ENCODE data around the gene SVEP1. TPM values are rescaled to one million over a fixed set of nuclear protein-coding genes. Genes with fewer than 3 reads are reported as not detected.
"Not testable (repeated sequence)": the region's sequence is repeated elsewhere in the genome, so short reads cannot be mapped to it uniquely, and the experiment has no call there.

The SVEP1 gene
- total RNA-seq, 1 donor from 2014 or later = 19.7 TPM

DNA sequence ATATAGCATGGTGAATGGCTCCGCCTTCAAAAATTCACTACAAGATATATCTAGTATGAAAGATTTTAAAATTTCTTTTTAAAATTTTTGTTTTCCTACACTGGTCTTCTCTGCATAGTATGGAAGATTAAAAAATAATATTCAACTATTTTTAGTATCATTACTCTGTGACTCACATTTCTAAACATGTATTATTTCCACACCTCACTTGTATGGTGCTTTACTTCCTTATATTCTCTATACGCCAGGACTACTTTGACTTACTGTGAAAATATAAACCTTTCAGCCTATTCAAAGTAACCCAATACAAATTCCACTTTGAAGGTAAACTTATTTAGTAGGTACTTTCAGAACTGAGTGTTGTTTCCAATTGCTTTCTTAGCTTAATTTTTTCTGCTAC, 215.1 kb downstream of the SVEP1 start:
- DNase-seq (ENCODE audit: low spot score) = no peak

DNA sequence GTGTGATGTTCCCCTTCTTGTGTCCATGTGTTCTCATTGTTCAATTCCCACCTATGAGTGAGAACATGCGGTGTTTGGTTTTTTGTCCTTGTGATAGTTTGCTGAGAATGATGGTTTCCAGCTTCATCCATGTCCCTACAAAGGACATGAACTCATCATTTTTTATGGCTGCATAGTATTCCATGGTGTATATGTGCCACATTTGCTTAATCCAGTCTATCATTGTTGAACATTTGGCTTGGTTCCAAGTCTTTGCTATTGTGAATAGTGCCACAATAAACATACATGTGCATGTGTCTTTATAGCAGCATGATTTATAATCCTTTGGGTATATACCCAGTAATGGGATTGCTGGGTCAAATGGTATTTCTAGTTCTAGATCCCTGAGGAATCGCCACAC, 220.5 kb downstream of the SVEP1 start:
- DNase-seq (ENCODE audit: low spot score) = not testable (repeated sequence)

DNA sequence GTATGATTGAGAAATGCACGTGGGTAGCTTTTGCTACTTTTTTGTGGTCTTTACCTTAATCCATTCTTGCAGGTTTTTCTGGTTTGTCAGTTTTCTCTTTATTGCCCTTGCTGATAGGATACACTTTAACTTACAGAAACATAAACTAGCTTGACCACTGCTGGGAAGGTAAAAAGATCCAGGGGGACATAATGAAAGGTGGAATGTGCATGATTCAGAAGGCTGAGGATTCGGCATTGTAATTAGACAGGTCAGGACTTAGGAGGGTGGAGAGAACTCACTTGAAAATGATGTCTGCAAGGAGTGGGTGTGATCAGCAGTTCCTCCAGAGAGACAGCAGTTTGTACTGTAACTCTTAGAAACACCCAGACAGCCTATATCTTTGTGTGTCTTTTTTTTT, 222.0 kb downstream of the SVEP1 start:
- no peak for DNase-seq (ENCODE audit: low spot score)

DNA sequence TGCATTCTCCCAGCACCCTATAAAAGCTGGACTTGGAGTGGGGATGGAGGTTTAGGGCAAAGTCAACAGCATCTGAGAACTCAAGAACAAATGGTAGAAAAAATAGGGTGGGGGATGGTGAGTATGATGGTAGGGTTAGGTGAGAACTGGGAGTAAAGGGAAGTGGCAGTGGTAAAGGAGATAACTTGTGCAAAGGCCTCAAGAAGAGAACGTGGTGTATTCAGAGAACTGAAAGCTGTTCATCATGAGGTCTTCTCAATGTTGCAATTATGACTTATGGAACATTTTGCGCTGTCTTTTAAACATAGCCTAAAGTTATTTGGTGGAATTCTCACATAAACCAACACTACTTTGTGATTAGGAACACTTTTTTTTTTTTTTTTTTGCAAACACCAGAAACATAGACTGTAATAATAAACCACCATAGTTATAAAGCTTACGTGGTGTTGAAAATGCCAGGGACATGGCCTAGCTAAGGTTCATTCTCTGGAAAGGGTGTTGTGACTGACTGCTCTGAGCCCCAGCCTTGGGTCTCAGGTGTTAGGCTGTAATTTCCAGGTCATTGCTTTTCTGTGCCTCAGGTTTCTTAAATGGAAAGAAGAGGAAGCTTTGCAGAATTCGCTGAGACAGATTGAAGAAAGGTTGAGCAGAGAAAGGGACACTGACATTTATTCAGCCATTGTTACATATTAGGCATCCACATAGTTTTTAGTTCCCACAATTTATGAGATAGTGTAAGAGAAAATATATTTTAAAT, 222.7 kb downstream of the SVEP1 start:
- no peak for DNase-seq (ENCODE audit: low spot score)

DNA sequence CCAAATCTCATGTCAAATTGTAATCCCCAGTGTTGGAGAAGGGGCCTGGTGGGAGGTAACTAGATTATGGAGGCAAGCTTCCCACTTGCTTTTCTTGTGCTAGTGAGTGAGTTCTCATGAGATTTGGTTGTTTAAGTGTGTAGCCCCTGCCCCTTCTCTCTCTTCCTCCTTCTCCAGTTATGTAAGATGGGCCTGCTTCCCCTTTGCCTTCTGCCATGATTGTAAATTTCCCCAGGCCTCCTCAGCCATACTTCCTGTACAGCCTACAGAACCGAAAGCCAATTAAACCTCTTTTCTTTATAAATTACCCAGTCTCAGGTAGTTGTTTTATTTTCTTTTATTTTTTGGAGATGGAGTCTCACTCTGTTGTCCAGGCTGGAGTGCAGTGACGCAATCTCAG, 223.6 kb downstream of the SVEP1 start:
- no peak for DNase-seq (ENCODE audit: low spot score)

DNA sequence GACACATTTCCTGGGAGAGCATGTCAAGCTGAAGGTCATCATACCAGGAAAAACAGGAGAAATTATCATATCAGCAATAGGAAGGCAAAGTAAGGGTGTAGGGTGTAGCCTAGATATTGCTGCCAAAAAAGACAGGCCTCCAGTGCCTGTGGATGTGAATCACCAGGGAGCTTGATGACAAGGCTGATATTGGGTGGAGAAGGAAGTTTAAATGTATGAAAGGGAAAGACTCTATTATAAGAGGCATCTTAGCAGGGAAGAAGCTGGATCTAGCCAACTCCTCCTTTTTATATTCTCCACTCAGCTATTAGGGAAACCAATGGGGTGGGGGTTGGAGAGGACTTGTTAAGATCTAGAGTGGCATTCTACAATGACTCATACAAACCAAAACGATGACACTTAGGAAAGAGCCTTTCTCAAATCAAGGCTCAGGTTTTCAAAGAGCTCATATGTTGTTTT, 228.5 kb downstream of the SVEP1 start:
- peak; percentile 43 for DNase-seq (ENCODE audit: low spot score)

DNA sequence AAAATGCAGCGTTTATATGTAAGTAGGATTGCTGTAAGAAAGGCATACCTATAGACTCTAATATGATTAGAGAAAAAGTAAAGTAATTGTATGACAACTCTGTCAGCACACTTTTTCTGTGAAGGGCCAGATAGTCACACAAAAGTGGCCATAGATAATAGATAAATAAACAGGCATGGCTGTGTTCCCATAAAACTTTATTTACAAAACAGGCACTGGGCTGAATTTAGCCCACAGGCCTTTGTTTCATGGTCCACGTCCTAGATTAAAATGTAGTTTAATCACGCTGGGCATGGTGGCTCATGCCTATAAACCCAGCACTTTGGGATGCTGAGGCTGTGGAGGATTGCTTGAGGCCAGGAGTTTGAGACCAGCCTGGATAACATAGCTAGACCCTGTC, 233.2 kb downstream of the SVEP1 start:
- DNase-seq (ENCODE audit: low spot score) = no peak

DNA sequence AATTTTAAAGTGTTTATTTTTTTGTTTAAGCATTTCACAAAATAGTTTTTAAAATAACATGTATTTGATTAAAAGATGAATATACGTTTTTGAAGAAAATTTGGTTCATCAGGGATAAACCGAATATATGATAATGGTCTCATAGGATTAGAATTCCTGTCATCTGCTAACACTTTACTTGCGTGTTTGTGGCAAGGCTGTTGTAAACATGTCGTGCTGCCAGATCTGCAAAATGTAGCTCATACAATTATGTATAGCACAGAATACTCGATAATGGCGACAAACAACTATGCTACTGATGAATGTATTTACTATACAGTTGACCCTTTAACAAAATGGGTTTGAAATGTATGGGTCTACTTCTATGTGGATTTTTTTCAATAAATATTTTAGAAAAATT, 234.7 kb downstream of the SVEP1 start:
- no peak for DNase-seq (ENCODE audit: low spot score)

DNA sequence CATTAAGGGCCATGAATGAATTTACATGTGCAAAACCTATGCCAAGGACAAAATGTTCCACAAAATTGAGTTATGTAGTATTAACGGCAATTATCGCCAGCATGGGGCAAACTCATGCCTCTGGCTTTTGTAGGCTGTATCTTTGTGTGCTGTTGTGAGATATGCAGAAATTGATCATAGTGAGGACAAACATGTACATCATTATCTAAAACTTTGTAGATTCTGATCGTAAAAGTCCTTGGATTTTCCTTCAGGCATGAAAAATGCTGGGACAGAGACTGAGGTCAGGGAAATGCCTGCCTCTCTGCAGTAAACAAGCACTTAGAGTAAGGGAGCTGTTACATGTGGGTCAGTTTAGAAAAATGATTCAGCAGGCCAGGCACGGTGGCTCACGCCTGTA, 236.0 kb downstream of the SVEP1 start:
- no peak for DNase-seq (ENCODE audit: low spot score)

DNA sequence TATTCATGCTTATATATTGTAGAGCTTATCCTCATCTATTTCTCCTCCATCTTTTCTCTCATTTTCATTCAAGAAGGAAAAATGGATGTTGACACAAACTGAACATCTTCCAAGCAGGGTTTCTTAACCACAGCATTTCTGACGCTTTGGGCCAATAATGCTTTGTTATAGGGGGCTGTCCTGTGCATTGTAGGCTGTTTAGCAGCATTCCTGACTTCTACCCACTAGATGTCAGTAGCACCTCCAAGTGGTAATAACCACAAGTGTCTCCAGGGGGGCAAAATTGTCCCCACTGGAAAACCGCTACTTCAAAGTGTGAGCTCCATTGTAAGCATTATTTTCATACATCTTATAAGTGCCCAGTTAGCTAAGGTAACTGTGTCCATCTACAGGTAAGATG, 239.2 kb downstream of the SVEP1 start:
- no peak for DNase-seq (ENCODE audit: low spot score)

DNA sequence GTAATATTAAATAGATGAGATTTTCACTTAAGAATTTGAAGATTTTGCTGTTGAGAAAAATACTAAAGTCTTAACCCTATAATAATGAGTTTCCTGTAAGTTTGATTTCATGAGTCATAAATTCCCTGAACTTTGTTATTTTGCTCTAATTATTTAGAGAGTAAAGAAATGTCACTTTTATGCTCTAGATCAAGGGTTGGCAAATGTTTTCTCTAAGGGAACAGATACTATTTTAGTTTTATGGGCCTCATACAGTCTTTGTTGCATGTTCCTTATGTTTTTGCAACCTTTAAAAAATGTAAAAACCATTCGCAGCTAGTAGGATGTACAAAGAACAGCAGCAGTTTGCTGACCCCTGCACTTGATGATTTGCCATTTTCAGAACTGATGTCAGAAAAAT, 241.4 kb downstream of the SVEP1 start:
- no peak for DNase-seq (ENCODE audit: low spot score)

DNA sequence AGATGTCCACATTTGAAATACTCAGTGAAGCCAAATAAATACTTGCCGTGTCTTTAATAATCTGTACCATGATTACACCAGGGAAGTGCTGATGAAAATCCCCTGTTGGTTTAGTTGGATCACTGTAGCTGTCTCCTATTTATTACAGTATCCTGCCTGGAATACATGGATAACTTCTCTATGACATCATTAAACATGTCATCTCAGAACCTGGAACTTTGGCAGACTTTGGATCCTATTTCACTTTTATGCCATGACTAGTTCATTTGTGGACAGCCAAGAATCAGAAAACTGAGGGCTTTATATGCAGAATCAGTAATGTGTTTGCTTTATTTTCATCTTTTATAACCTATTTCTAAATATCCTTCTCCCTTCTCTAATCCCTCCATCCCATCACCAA, 241.8 kb downstream of the SVEP1 start, which contains the start of gene TXNDC8:
TSS of gene TXNDC8 (minus strand) at position 137 of the 400 bp plus-strand sequence.
- no peak for DNase-seq (ENCODE audit: low spot score)

DNA sequence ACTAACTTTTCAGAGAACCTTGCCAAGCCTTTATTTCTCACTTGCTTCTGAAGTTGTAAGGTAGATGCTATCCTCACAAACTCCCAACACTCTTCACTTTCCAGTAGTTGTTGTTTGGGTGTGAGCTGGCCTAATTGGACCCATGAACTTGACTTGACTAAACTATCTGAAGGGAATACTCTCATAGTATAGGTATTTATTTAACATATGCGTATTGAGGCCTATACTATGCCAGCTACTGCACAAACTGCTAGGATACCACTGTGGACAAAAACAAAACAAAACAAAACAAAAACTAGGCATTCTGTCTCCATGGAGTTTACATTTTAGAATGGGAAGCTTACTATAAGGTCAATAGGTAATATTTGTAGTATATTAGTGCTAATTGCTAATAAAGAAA, 243.2 kb downstream of the SVEP1 start:
- no peak for DNase-seq (ENCODE audit: low spot score)

DNA sequence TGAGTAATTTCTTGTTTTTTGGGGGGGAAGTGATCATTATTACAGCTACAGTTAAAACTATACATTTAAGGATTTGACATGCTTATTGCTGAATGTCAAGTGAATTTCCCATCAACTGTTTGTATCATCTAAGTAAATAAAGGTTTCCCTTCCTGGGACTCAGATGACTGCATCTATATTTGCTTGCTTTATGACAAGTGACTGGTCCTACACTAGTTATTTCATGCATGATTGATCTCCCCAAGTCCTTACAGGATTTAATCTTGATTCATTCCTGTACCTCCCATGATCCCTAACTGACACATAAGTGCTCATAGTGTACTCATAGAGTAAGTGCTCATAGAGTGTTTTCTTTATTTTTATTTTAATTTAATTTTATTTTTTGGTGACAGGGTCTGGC, 244.7 kb downstream of the SVEP1 start:
- DNase-seq (ENCODE audit: low spot score) = no peak

DNA sequence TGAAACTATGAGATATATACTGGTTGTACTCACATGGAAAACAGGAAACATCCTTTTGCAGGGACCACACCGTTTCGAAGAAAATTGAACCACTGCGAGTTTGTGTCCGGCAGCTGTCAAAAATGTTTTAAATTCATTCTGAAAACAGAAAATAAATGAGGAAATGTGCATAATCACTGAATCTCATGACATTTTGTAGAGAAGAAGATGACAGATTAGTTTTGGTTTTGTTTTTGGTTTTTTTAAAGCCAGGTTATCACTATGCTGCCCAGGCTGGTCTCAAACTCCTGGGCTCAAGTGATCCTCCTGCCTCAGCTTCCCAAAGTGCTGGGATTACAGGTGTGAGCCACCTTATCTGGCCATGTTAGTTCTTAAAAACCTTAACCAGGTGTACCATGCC, 245.4 kb downstream of the SVEP1 start:
- no peak for DNase-seq (ENCODE audit: low spot score)

DNA sequence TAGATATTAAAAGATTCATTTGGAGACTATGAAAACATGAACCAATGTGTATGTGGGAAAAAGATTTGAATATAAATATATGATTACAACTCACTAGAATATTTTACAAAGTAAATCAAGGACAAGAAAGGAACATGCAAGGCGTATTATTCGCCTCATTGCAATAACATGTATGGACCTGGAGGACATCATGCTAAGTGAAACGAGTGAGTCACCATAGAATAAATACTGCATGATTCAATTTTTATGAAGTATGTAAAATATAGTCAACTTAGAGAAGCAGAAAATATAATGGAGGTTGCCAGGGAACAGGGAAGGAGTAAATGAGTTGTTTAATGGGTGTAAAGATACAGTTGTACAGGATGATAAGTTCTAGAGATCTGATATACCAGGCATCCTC, 246.8 kb downstream of the SVEP1 start:
- no peak for DNase-seq (ENCODE audit: low spot score)

DNA sequence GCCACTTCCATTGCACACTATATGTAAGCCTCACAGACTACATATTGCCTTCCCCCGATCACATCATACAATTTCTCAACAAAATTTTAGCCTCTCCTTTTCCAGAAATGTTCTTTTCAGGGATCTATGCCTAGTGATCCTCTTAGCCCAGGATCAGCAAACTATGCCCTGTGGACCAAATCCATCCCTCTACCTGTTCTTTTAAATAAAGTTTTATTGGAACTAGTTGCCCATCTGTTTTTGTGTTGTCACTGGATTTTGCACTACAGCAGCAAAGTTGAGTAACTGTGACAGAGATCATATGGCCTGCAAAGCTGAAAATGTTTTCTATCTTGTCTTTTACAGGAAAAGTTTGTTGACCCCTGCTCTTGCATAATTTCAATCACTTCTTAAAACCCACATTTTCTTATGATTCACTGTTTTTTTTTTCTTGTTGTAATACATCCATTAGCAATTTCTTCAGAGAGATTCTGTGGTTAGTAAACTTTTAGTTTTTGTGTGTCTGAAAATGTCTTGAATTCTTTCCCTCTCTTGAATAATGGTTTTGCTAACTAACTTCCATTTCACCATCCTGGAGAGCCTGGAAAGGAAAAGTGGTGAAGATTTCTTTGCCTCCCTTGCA, 248.9 kb downstream of the SVEP1 start:
- DNase-seq (ENCODE audit: low spot score) = no peak

DNA sequence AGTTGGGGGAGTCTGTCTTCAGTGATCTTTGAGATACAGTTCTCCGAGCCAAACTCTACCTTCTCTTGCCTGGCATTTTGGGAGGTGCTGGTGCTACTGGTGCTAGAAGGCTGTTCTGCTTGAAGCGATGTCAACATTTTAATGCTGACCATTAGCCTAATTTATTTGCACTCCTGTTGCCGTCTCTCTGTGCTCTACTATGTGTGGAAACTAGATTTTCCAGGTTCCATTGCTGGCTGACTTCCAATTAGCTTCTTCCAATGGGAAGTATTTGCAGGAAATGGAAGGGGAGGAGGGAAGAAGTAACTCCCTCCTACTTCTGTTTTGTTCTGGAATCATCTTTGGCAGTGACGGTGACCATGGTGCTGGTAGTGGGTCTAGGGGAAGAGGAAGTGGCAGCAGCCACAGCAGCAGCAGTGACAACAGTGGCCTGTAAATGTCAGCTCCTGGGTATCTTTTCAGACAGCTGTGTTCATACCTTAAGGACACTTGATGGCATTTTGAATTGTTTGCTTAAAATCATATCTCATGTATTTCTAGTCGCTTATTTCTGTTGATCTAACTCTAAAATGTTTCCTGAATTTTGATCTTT, 249.8 kb downstream of the SVEP1 start:
- DNase-seq (ENCODE audit: low spot score) = no peak

DNA sequence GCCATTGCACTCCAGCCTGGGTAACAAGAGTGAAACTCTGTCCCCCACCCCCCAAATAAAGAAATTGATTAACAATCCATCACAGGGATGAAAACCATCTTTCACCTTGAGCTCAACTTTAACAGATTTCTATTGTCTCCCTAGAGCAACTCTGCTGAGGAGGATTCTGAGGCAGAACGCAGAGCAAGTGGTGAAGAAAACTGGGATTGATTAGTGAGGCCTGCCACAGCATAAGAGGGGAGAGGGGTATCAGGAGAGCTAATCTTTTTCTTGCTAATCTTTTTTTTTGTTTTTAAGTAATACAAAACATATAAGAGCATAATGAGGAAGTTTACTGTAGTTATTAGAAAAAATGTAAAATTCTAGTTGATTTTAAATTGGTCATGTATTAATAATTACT, 250.8 kb downstream of the SVEP1 start:
- no peak for DNase-seq (ENCODE audit: low spot score)

DNA sequence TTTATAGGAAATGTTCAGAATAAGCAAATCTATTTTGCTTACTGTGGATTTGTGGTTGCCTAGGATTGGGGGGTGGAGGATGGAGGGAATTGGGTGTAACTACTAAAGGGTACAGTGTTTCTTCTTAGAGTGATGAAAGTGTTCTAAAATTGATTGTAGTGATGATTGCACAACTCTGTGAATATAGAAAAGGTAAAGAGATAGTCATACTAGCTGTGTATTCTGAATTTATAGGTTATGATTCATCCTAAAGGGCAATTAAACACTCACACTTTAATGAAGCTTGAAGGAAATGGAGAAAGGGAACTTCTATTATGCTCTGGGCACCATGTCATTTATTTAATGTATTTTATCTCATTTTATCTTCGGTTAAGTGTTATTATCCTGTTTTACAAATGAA, 251.8 kb downstream of the SVEP1 start:
- no peak for DNase-seq (ENCODE audit: low spot score)

DNA sequence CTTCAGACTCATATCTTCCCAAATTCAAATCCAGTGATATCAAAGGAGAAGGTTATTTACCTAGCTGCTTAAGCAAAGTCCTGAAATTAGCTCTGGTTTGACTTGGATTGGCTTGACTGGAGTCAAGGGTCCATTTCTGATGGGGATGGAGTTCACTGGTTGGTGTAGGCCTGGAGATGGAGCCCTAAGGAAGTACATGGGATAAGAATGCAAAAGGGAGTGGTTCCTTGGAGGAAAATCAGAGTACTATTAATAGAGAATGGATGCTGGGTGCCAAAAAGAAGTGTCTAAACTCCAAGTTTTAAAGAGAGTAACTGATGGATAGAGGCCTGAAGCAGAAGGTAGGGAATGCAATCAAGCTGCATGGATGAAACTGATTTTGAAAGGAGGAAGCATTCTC, 255.7 kb downstream of the SVEP1 start:
- DNase-seq (ENCODE audit: low spot score) = no peak

DNA sequence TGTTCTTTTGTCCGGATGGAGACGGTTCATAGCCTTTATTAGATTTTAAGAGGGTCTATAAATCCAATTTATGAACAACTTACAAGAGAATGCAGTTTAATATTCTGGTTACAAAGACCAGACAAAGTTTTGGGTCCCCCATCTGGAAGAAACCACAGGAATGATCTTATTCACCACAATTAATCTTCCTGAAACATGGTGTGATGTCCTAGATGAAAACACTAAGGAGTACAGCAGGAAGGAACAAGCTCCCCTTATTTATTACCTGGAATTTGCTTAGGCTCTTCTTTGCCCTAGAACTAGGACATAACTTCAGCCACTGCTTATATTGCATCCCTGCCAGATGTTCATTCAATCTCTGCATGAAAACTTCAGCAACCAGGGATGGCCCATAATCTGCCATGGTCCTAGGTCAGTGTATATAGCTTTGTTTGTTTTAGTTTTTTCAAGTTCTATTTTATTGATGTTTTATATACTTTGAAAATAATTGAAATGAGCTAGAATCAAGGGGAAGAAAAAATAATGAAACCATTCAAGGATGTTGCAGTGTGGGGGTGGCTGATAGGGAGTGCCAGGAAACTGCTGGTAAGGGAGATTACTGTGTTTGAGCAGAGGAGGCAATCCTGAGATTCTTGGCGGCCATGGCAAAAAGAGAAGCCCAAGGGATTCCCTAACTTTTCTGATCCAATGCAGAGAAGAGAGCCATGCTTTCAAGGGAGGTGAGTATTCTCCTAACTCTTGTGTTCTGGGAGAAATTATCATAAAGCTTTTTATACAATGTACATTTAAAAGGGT, 258.7 kb downstream of the SVEP1 start:
- no peak for DNase-seq (ENCODE audit: low spot score)

All from ureter (tissue), 1 donor.